GM19452 (cell line): ENCODE data around the gene ADAM23.

Experiments
- ATAC-seq: cut with Tn5 transposase; IDR thresholded peaks from one replicate; pipeline ENCODE4 v1.9.1; 2021; ENCODE audit not compliant: unreplicated experiment

Gene ADAM23

GRCh38 chr2:206561962-206562361 is 118.6 kb downstream of the ADAM23 start:
- no peak for ATAC-seq

GRCh38 chr2:206562375-206562774 is 119.0 kb downstream of the ADAM23 start:
- ATAC-seq: no peak

- ATAC-seq: no peak
Measured at GRCh38 chr2:206563374-206563773, 120.0 kb downstream of the ADAM23 start.

GRCh38 chr2:206565666-206566065 is 122.3 kb downstream of the ADAM23 start:
- no peak for ATAC-seq

GRCh38 chr2:206569470-206569869 is 126.1 kb downstream of the ADAM23 start:
- ATAC-seq: no peak

GRCh38 chr2:206570199-206570598 is 126.9 kb downstream of the ADAM23 start:
- ATAC-seq: no peak

GRCh38 chr2:206572725-206573124 is 129.4 kb downstream of the ADAM23 start:
- ATAC-seq: no peak

GRCh38 chr2:206573793-206574192 is 130.5 kb downstream of the ADAM23 start:
- ATAC-seq: no peak

- no peak for ATAC-seq
Measured at GRCh38 chr2:206584323-206585116, 141.2 kb downstream of the ADAM23 start.

GRCh38 chr2:206585335-206585734 is 142.0 kb downstream of the ADAM23 start:
- ATAC-seq: no peak

GRCh38 chr2:206586609-206587008 is 143.3 kb downstream of the ADAM23 start:
- ATAC-seq: no peak

GRCh38 chr2:206597717-206598218 is 154.4 kb downstream of the ADAM23 start:
- no peak for ATAC-seq

GRCh38 chr2:206603243-206603642 is 159.9 kb downstream of the ADAM23 start:
- no peak for ATAC-seq

GRCh38 chr2:206610451-206610850 is 167.1 kb downstream of the ADAM23 start:
- ATAC-seq: no peak

GRCh38 chr2:206611191-206611590 is 167.9 kb downstream of the ADAM23 start:
- no peak for ATAC-seq

- no peak for ATAC-seq
Measured at GRCh38 chr2:206611736-206612135, 168.4 kb downstream of the ADAM23 start.

GRCh38 chr2:206614811-206615210 is 171.5 kb downstream of the ADAM23 start:
- ATAC-seq: no peak

- no peak for ATAC-seq
Measured at GRCh38 chr2:206615417-206616089, 172.2 kb downstream of the ADAM23 start.

GRCh38 chr2:206616151-206616550 is 172.8 kb downstream of the ADAM23 start:
- ATAC-seq: no peak

GRCh38 chr2:206619011-206619410 is 175.7 kb downstream of the ADAM23 start:
- ATAC-seq: no peak

GRCh38 chr2:206626108-206626507 is 182.8 kb downstream of the ADAM23 start:
- no peak for ATAC-seq

- no peak for ATAC-seq
Measured at GRCh38 chr2:206627632-206628031, 184.3 kb downstream of the ADAM23 start.
